A549 treated with dexamethasone at 1 μM for 4 hours (cell line): ENCODE measurements around the gene PCDHGB1. TPM values are rescaled to one million over a fixed set of nuclear protein-coding genes. Genes with fewer than 3 reads are reported as not detected.

Source experiments
- total RNA-seq: library from RNA; stranded (reverse); fragments of 200-300 nt; extraction: Qiagen RNA extraction; gene quantifications from 5 replicates; pipeline ENCODE4 v1.2.3, GENCODE V29; 2022

Gene PCDHGB1
- total RNA-seq = 1.5 to 2.2 TPM (median 1.8 TPM) in 5 replicates

DNA sequence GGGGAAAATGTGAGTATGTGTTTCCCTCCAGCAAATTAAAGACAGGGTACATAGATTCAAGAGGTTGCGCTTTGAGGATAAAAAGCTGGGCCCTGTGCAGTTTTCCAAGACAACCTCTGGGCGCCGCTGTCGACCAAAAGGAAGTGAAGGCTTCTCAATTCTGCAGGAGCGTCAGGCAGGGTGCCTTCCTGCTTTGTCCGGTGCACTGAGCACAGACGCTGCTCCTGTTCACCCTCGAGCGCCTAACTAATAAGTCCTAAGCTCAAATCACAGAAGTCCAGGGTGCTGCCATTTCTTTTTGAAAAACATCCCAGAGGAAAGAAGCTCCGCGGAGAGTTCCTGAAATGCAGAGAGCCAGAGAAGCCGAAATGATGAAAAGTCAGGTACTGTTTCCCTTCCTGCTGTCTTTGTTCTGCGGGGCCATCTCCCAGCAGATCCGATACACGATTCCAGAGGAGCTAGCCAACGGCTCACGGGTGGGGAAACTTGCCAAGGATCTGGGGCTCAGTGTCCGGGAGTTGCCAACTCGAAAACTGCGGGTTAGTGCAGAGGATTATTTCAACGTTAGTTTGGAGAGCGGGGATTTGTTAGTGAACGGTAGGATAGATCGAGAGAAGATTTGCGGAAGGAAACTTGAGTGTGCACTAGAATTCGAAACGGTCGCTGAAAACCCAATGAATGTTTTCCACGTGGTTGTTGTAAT lies at the start of gene PCDHGB1:
TSS of gene PCDHGB1 (plus strand) at position 183 of the 703 bp plus-strand sequence. CDS start at position 345, 162 bp downstream.

DNA sequence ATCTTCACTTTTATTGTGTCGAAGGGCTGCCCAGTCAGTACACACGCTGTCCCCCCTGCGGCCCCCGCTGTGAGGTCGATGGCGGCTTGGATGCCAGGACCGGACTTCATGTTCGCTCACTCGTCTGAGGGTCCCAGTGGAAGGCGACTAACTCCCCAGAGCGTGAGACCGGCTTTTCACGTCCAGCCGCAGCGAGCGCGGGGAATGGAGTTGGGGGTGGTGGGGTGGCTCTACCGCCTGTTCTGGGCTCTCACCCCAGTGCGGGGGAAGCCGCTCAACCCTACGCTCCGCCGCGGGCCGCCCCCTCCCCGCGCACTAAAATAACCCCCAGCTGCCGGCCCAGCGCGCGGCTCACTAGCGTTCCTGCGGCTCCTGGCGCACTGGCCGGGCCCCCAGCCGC lies 46.1 kb upstream of the PCDHGB1 start, which contains the start of gene SLC25A2:
TSS of gene SLC25A2 (minus strand) at position 294 of the 400 bp plus-strand sequence. CDS start at position 110, 184 bp downstream.

GRCh38 chr5:141320225-141321169 lies 29.4 kb upstream of the PCDHGB1 start, which contains the start of gene TAF7:
Gene TAF7 (minus strand): TSS chr5:141320784. CDS start chr5:141320044, 740 bp downstream.

GRCh38 chr5:141330299-141331080 lies 19.4 kb upstream of the PCDHGB1 start, which contains the start of gene PCDHGA1:
Gene PCDHGA1 (plus strand): TSS chr5:141330514.

GRCh38 chr5:141338538-141339306 lies 11.2 kb upstream of the PCDHGB1 start, which contains the start of gene PCDHGA2:
Gene PCDHGA2 (plus strand): TSS chr5:141338760.

GRCh38 chr5:141343242-141343952 lies 6.5 kb upstream of the PCDHGB1 start, which contains the start of gene PCDHGA3:
Gene PCDHGA3 (plus strand): TSS chr5:141343829. CDS start chr5:141344034, 205 bp downstream.

GRCh38 chr5:141354900-141355469 lies 5.1 kb downstream of the PCDHGB1 start, which contains the start of gene PCDHGA4:
Gene PCDHGA4 (plus strand): TSS chr5:141355021. CDS start chr5:141355108, 87 bp downstream.

GRCh38 chr5:141359790-141360426 lies 10.0 kb downstream of the PCDHGB1 start, which contains the start of gene PCDHGB2:
Gene PCDHGB2 (plus strand): TSS chr5:141359994. CDS start chr5:141360136, 142 bp downstream.

DNA sequence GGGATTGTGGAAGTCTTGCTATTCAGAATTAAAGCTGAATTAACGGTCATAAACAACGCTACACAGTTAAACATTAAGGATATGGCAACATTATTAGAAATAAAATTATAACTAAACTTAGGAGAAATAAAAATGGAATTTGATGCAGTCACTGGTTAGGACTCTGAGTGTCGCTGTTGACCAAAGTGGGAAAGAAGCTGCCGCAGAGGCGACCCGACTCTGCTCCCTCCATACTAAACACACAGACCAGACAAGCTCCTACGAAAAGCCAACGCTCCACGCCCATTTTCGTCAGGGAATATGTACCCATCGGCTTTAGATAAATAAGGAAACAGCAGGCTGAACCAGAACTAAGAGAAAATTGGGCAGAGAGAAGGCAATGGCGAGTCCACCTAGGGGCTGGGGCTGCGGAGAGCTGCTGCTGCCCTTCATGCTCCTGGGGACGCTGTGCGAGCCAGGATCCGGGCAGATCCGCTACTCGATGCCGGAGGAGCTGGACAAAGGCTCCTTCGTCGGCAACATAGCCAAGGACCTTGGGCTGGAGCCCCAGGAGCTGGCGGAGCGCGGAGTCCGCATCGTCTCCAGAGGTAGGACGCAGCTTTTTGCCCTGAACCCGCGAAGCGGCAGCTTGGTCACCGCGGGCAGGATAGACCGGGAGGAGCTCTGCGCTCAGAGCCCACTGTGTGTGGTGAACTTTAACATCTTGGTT lies 14.2 kb downstream of the PCDHGB1 start, which contains the start of gene PCDHGA5:
TSS of gene PCDHGA5 (plus strand) at position 211 of the 709 bp plus-strand sequence. CDS start at position 380, 169 bp downstream.

DNA sequence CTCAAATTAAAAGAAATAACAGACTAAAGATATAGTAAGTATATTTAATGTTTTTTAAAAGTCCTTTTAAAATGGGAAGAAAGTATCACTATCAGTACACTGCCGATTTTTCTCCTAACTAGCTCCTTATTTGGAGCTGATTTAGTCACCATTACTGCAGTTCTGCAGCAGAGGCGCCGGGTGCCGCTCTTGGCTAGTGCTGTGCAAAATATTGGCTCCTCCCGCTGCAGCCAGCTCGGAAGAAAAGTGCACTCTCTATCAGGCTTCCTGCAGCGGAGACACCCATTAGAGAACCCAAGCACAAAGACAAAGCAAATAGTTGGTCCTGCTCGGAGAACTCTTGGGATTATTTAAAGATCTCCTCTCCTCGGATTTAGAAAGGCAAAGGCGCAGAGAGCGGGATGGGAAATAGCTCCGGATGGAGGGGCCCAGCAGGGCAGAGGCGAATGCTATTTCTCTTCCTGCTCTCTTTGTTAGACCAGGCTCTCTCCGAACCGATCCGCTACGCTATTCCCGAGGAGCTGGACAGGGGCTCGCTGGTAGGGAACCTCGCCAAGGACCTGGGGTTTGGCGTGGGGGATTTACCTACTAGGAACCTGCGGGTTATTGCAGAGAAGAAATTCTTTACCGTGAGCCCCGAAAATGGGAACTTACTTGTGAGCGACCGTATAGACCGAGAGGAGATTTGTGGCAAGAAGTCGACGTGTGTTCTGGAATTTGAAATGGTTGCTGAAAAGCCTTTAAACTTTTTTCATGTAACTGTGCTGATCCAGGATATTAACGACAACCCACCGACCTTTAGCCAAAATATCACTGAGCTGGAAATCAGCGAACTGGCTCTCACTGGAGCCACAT lies 20.3 kb downstream of the PCDHGB1 start, which contains the start of gene PCDHGB3:
TSS of gene PCDHGB3 (plus strand) at position 249 of the 855 bp plus-strand sequence. CDS start at position 402, 153 bp downstream.

DNA sequence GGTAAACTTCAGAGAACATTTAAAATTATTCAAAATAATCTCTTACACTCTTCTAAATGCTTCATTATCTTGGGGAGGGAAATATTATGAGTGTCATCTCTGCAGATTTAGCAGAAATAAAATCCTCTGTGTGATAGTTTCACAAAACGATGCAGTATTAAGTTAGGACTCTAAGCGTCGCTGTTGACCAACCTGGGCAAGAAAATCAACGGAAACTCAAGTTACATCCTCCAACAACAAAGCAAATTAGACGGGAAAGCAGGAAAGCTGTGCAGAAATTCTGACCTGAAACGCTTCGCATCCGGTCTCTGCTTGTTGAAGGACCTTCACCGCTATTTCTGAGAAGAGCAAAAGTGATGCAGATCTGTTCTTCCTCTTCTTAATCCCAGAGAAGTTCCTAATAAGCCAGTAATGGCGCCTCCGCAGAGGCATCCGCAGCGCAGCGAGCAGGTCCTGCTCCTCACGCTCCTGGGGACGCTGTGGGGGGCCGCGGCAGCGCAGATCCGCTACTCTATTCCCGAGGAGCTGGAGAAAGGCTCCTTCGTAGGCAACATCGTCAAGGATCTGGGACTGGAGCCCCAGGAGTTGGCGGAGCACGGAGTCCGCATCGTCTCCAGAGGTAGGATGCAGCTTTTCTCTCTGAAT lies 23.9 kb downstream of the PCDHGB1 start, which contains the start of gene PCDHGA6:
TSS of gene PCDHGA6 (plus strand) at position 219 of the 645 bp plus-strand sequence. CDS start at position 412, 193 bp downstream.

DNA sequence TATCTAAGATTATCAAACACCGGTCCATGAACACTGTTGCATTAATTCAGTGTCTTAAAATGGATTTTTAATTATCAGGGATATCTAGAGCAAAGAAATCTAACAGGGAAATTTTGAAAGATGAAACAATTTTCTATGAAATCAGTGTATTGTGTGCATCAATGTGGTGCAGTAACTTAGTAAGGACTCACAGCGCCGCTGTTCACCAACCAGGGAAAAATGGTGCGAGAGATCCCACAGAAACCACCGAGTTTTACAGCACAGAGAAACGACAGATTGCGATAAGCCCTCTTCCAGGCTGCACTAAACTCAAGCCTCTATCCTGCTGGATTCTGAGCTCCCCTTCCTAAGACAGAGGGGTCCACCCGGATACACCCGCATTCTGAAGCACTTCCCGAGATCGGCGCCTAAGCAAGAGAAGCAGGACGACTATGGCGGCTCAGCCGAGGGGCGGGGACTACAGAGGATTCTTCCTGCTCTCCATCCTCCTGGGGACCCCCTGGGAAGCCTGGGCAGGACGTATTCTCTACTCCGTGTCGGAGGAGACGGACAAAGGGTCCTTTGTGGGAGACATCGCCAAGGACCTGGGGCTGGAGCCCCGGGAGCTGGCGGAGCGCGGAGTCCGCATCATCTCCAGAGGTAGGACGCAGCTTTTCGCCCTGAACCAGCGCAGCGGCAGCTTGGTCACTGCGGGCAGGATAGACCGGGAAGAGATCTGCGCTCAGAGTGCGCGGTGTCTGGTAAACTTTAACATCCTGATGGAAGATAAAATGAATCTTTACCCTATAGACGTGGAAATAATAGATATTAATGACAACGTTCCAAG lies 32.8 kb downstream of the PCDHGB1 start, which contains the start of gene PCDHGA7:
TSS of gene PCDHGA7 (plus strand) at position 274 of the 826 bp plus-strand sequence. CDS start at position 432, 158 bp downstream.

GRCh38 chr5:141387557-141388311 lies 37.8 kb downstream of the PCDHGB1 start, which contains the start of gene PCDHGB4:
Gene PCDHGB4 (plus strand): TSS chr5:141387698. CDS start chr5:141387885, 187 bp downstream.

GRCh38 chr5:141392429-141393198 lies 42.7 kb downstream of the PCDHGB1 start, which contains the start of gene PCDHGA8:
Gene PCDHGA8 (plus strand): TSS chr5:141392633. CDS start chr5:141392814, 181 bp downstream.

